Loucy (cell line): ENCODE results near the gene TNNI3K.

Experiments used
- H2AFZ ChIP-seq: fragments of 200-600 bp; sonication (generic); 2 replicates; pipeline ENCODE4 v1.6.0; 2016; ENCODE audit warnings: antibody characterized with exemption, mild to moderate bottlenecking, low read length, moderate library complexity
- H3F3A ChIP-seq: fragments of 200-600 bp; 2 replicates; pipeline ENCODE4 v1.6.0; 2016; ENCODE audit warnings: antibody characterized with exemption, low read depth, mild to moderate bottlenecking
- H3K27me3 ChIP-seq: fragments of 200-600 bp; sonication (generic); 2 replicates; pipeline ENCODE4 v1.6.1; 2014; ENCODE audit warnings: low read length, mild to moderate bottlenecking; ENCODE audit not compliant: insufficient read depth, poor library complexity, severe bottlenecking
- H3K36me3 ChIP-seq: fragments of 200-600 bp; sonication (generic); 2 replicates; pipeline ENCODE4 v1.6.1; 2016; ENCODE audit warnings: low read length; ENCODE audit not compliant: insufficient read depth
- H3K4me1 ChIP-seq: fragments of 200-600 bp; sonication (generic); 2 replicates; pipeline ENCODE4 v1.5.1; 2014; ENCODE audit warnings: low read length, mild to moderate bottlenecking; ENCODE audit not compliant: insufficient read depth, poor library complexity, severe bottlenecking
- H3K4me2 ChIP-seq: fragments of 200-600 bp; sonication (generic); 2 replicates; pipeline ENCODE4 v1.6.0; 2014; ENCODE audit warnings: antibody characterized with exemption, low read length, low read depth, mild to moderate bottlenecking; ENCODE audit not compliant: poor library complexity, severe bottlenecking
- H3K4me3 ChIP-seq: fragments of 200-600 bp; sonication (generic); 2 replicates; pipeline ENCODE4 v1.5.1; 2014; ENCODE audit warnings: low read length, mild to moderate bottlenecking, mixed read lengths; ENCODE audit not compliant: poor library complexity, severe bottlenecking
- H3K79me2 ChIP-seq: fragments of 200-600 bp; sonication (generic); 2 replicates; pipeline ENCODE4 v1.6.1; 2014; ENCODE audit warnings: low read length; ENCODE audit not compliant: insufficient read depth
- H3K9ac ChIP-seq: fragments of 200-600 bp; sonication (generic); 2 replicates; pipeline ENCODE4 v1.6.0; 2014; ENCODE audit warnings: mild to moderate bottlenecking, low read depth, low read length, moderate library complexity; ENCODE audit not compliant: poor library complexity, severe bottlenecking
- H3K9me2 ChIP-seq: fragments of 200-600 bp; sonication (generic); replicated peaks from 2 replicates; pipeline ENCODE4 v1.6.1; 2016; ENCODE audit warnings: low read depth, low read length, mixed read lengths
- H3K9me3 ChIP-seq: fragments of 200-600 bp; sonication (generic); 2 replicates; pipeline ENCODE4 v1.6.1; 2014; ENCODE audit warnings: mild to moderate bottlenecking, antibody characterized with exemption, low read length, low read depth; ENCODE audit not compliant: insufficient read depth
- H4K20me1 ChIP-seq: fragments of 200-600 bp; sonication (generic); 2 replicates; pipeline ENCODE4 v1.6.0; 2014; ENCODE audit warnings: antibody characterized with exemption, low read length, mild to moderate bottlenecking; ENCODE audit not compliant: insufficient read depth, poor library complexity, severe bottlenecking
- CTCF ChIP-seq: fragments of 200-600 bp; sonication (generic); conservative IDR thresholded peaks from 2 replicates; pipeline ENCODE4 v1.5.1; 2014; ENCODE audit warnings: mild to moderate bottlenecking, antibody characterized with exemption, low read length
- EZH2phosphoT487 ChIP-seq: fragments of 200-600 bp; IDR thresholded peaks from 2 replicates; pipeline ENCODE4 v1.6.1; 2018; ENCODE audit warnings: antibody characterized with exemption, mild to moderate bottlenecking, moderate library complexity, borderline replicate concordance

TNNI3K gene

GRCh38 chr1:74407902-74408301 lies 172.7 kb downstream of the TNNI3K start:
- no peaks in the 10 kb centered on the region for H4K20me1 ChIP-seq
- TF ChIP-seq EZH2phosphoT487 = no peak
- no peak for TF ChIP-seq CTCF
- H3K9me2 ChIP-seq = no peaks in the 10 kb centered on the region
- H3K79me2 ChIP-seq = no peaks in the 10 kb centered on the region
- no peaks in the 10 kb centered on the region for H3F3A ChIP-seq
- no peak overlapping the region for H3K9ac ChIP-seq
- H3K4me2 ChIP-seq = no peak overlapping the region
- no peaks in the 10 kb centered on the region for H3K27me3 ChIP-seq
- no peaks in the 10 kb centered on the region for H3K9me3 ChIP-seq
- H3K4me3 ChIP-seq = no peak overlapping the region
- no peak overlapping the region for H2AFZ ChIP-seq
- H3K36me3 ChIP-seq = no peaks in the 10 kb centered on the region
- H3K4me1 ChIP-seq = no peaks in the 10 kb centered on the region

- H3K4me1 ChIP-seq = no peaks in the 10 kb centered on the region
- no peak for TF ChIP-seq EZH2phosphoT487
- TF ChIP-seq CTCF = no peak
- H3K4me3 ChIP-seq = no peak overlapping the region
- H3K79me2 ChIP-seq = no peaks in the 10 kb centered on the region
- H4K20me1 ChIP-seq = no peaks in the 10 kb centered on the region
- H3F3A ChIP-seq = no peaks in the 10 kb centered on the region
- no peak overlapping the region for H3K4me2 ChIP-seq
- H3K9me2 ChIP-seq = no peaks in the 10 kb centered on the region
- no peaks in the 10 kb centered on the region for H3K9me3 ChIP-seq
- no peaks in the 10 kb centered on the region for H3K27me3 ChIP-seq
- H2AFZ ChIP-seq = no peak overlapping the region
- no peaks in the 10 kb centered on the region for H3K36me3 ChIP-seq
- H3K9ac ChIP-seq = no peak overlapping the region
Observed at GRCh38 chr1:74412244-74412643, 177.1 kb downstream of the TNNI3K start.

- Histone ChIP-seq H3K4me1 (no peaks in the 10 kb centered on the region), H3K9ac (no peak overlapping the region), H3F3A (no peaks in the 10 kb centered on the region), H3K4me2 (no peak overlapping the region), H3K9me2 (no peaks in the 10 kb centered on the region), H4K20me1 (no peaks in the 10 kb centered on the region), H3K4me3 (no peak overlapping the region), H3K36me3 (no peaks in the 10 kb centered on the region), H3K9me3 (no peaks in the 10 kb centered on the region), H2AFZ (no peak overlapping the region), H3K27me3 (no peaks in the 10 kb centered on the region), H3K79me2 (no peaks in the 10 kb centered on the region)
- TF ChIP-seq EZH2phosphoT487 (no peak), CTCF (no peak)
Observed at GRCh38 chr1:74415935-74416334, 180.7 kb downstream of the TNNI3K start.
